Left lobe of liver (tissue), 2 donors: ENCODE measurements around the gene SGPP2. TPM values are rescaled to one million over a fixed set of nuclear protein-coding genes. Genes with fewer than 3 reads are reported as not detected.
"Not testable (repeated sequence)": the region's sequence is repeated elsewhere in the genome, so short reads cannot be mapped to it uniquely, and the experiment has no call there.

Experiments
- ATAC-seq: fragments of 200-7000 bp; cut with Tn5 transposase; one replicate; pipeline ENCODE4 v1.9.1; 2020; ENCODE audit warnings: mild to moderate bottlenecking, moderate library complexity
- DNase-seq: peaks from one replicate; pipeline ENCODE4 v3.0.0-alpha.2; 2020; ENCODE audit warnings: low spot score
- total RNA-seq: library from RNA; stranded (reverse); gene quantifications from one replicate; pipeline ENCODE4 v1.2.1, GENCODE V29; 2021
- donor health status: DM: no; HTN: no; CAD: no; lungs with moderate emphysema.
- donor health status: DM: no; HTN: yes; CAD: no.

Gene SGPP2
- total RNA-seq, 1 donor from 2014 or later: 0.23 TPM

DNA sequence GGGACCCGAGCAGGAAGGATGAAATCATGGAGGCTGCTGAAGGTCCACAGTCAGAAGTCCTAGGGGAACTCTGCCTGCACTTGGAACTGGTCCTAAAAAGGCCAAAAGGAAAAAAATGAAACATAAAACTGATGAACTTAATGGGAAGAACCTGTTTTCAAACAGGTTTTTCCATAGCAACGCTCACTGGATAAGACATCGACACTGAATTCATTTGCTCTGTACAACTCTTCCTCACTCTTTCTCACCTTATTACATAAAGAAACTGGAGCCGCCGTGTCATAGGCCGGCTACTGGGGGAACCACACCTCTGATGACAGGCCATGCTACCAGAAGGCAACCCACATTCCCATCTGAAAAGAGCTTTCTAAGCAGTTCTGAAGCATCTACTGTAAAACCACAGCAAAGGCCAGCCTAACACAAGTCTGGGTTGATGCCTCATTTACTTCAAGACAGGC, 147.9 kb downstream of the SGPP2 start:
- ATAC-seq (no peak), DNase-seq (no peak)

DNA sequence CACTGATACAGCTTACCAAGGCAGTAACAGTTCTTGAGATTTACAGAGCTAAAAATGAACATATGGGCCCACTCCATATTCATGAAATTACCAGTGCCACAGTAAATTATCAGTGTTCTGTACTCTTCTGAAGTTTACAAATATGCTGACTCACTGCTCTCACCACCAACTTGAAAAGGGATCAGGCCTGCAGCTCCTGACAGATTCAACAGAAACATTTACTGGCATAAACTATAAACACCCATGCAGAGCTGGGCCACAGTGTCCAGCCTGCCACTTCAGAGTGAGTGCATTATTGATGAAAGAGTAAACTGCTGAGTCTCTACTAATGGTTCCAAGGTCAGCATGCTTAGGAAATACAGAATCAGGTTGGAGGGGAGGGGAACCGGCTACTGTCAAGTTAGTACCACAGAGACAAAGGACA, 148.4 kb downstream of the SGPP2 start:
- peak; percentile 97 for ATAC-seq

DNA sequence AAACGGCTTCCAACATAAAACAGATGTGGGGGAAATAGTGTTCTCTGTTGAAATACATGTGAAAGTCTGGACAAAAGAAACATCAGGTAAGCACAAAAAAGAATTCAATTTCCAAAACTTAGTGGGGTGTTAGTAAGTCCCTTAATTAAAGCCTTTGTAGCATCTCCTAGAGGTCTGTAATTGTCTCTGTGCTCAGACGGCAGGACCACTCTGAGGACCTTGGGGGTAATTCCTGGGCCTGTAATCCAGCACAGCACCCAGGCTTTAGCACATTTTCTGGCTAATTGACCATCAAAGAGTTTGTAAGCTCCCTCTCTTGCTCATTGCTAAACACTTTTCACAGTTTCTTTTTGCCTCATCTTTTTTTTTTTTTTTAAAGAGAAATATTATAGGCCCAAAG, 151.3 kb downstream of the SGPP2 start:
- DNase-seq (no peak), ATAC-seq (no peak)

More for the DNA sequence above, 148.4 kb downstream of the SGPP2 start:
- peak; percentile 50 for DNase-seq

DNA sequence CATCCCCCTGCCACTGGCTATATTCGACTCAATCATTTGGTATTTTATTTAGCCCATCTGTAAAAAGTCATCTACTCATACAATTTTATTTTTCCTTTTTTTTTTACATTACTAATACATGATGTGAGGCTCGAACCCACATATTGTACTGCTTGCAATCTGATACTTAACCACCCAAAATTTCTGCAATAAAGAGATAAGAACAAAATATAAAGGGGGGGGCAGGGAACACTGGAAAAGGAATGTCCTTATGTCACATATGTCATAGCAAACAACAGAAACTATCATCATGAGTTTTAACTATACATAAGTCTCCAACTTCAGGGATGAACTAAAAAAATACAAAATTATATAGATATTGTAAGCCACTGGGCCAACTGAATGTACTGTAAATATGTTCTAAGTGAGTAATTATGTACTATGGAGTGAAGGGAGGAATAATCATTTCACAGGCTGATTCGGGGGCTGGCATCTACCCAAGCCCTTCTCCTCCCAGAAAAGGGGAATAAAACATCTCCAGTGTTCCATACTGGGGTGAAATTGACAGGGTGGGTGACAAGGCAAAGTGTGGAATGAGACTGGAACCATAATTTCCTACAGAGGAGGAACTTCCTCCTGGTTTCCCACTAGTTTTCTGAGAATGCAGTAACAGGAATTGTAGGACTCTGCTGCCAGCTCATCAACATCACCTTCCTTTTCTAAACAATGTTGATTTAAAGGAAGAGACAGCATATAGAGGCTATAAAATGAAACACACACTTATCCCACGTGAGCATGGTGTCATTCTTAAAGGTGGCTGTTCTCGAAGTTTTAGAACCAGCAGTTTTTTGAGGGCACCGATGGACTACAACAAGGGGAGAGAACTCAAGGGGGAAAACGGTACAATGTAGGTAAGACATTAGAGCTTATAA, 152.1 kb downstream of the SGPP2 start:
- no peak for DNase-seq
- ATAC-seq: no peak

DNA sequence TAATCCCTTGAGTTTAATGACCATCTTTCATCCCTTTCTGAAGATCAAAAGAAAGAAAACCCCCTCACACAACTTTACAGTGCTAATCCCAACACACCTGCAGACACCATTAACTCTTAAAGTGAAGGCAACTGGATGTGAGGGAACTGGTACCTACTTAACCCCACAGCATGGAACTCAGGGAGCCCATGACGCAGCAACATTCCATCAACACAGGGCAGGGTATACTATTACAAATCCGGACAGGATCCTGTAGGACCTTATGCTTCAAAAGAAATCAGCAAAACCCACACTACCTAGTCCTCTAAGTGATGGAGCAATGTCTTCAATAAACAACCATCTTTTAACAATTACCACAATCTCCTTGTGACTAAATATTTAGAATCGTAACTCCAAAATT, 153.0 kb downstream of the SGPP2 start:
- no peak for DNase-seq

DNA sequence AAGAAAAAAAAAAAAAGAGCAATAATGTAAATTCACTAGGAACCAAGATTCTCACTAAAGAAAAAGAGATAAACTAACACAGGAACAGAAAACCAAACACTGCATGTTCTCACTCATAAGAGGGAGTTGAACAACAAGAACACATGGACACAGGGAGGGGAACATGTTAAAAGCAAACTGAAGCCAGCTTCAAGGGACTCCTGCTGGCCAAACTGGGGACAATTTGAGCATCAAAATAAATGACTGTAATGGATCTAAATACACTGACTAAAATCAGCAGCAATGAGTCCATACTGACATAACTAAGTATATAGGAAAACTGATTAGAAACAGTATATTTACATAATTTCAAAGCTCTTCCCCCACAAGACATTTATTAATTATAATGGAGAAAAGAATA, 158.6 kb downstream of the SGPP2 start:
- peak; percentile 32 for ATAC-seq
- DNase-seq: no peak

More for the DNA sequence above, 153.0 kb downstream of the SGPP2 start:
- no peak for ATAC-seq

DNA sequence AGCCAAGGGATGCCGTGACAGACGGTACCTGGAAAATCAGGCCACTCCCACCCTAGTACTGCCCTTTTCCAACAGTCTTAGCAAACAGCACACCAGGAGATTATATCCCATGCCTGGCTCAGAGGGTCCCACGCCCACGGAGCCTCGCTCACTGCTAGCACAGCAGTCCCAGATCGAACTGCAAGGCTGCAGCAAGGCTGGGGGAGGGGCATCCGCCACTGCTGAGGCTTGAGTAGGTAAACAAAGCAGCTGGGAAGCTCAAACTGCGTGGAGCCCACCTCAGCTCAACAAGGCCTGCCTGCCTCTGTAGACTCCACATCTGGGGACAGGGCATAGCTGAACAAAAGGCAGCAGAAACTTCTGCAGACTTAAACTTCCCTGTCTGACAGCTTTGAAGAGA, 160.2 kb downstream of the SGPP2 start:
- ATAC-seq, DNase-seq: not testable (repeated sequence)

DNA sequence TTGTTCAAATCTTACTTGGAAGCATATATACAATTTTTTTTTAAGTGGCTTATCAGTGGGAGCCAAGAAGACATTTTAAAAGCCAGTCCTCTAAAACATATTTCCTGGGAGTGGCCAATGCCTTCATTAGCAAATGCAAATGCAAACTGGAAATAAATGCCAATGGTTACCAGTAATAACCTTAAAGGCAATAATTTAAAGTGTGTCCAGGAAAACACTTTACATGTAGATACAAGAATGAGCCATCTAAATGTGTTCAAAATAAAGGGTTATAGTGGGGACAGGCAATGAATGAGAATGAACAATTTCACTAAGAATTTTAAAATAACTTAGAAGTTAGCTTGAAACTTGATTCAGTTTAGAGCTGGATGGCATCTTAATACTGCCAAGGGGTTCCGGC, 167.3 kb downstream of the SGPP2 start:
- no peak for ATAC-seq
- no peak for DNase-seq

DNA sequence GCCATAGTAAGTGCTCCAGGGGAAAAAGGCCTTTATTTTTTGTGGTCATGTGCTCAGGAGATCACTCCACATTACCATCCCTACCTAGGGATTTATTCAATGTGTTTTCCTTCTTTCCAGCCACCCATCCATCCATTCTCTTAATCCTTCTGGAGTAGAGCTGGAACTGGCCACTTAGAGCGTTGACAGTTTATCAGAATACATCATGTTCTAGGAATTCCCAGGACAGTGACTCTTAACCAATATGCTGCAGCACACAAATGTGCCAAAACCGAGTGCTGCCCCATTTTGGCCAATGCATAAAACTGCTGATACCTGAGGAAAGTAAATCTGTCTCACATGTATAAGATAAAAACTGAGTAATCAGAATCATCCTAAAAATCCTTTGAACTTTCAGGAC, 167.8 kb downstream of the SGPP2 start:
- ATAC-seq: no peak
- no peak for DNase-seq

DNA sequence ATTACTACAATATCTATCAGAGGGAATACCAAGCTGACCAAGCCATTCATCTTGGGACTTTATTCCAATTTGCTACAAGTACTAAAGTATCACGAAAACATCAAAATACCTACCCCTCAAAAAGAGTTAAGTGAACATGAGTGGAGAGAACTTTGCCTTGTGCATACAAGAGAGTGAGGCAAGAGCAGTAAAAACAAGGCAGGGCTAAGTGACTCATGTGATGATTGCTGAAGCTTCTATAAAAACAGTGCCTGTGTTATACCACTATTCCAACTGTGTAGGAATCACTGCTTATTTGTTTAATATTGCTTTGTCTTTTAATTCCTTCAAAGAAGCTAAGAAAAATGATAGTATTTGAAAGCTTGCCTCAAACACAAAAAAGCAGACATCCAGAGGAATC, 170.3 kb downstream of the SGPP2 start:
- DNase-seq: no peak
- peak; percentile 99 for ATAC-seq

DNA sequence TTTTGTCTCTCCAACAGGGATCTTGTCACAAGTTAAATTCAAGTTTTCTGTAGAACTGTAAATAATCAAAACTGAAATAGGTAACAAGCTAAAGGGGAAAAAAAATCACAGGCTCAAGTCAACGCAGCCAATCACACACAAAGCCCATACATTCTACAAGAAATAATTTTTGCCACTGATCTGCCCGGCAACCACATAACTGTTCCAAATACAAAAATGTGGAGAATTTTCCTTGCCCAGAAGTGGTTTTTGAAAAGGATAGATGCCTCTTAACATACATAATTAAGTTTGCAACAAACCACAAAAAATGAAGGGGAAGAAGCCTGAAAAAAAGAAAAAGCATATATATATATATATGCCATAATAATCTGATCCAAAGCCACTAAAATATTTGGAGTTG, 171.2 kb downstream of the SGPP2 start:
- DNase-seq (no peak), ATAC-seq (no peak)

DNA sequence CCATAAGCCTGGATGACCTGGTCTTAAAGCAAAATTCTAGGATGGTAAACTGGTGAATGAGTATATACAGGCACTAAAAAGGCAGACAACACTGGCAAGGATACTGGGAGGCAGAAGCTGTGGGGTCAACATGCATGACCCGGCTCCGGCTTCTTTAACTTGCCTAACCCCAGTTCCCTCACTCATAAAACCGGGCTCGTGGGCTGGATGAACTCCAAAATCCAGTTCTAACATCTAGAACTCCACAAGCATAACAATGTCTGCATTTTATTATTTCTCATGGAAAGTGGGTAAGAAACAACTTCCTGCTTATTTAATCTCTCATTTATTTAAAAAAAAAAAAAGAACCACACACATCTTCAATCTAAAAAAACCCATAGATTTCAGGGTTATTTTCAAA, 174.3 kb downstream of the SGPP2 start:
- no peak for ATAC-seq
- DNase-seq: no peak

DNA sequence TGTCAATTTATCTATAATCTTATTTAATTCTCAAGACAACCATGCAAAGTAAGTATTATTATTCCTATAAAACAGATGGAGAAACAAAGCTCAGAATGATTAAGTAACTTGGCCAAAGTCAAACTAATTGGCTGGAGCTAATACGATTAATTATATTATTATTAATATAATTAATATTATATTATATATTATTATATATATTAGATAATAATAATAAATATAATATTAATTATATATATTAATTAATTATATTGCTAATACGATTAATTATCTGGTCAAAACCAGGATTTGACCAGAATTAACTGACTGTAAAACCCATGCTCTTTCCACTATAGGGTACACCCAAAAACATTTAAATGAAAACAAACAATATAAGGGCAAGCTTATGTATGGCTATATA, 179.2 kb downstream of the SGPP2 start:
- no peak for DNase-seq
- ATAC-seq: no peak

DNA sequence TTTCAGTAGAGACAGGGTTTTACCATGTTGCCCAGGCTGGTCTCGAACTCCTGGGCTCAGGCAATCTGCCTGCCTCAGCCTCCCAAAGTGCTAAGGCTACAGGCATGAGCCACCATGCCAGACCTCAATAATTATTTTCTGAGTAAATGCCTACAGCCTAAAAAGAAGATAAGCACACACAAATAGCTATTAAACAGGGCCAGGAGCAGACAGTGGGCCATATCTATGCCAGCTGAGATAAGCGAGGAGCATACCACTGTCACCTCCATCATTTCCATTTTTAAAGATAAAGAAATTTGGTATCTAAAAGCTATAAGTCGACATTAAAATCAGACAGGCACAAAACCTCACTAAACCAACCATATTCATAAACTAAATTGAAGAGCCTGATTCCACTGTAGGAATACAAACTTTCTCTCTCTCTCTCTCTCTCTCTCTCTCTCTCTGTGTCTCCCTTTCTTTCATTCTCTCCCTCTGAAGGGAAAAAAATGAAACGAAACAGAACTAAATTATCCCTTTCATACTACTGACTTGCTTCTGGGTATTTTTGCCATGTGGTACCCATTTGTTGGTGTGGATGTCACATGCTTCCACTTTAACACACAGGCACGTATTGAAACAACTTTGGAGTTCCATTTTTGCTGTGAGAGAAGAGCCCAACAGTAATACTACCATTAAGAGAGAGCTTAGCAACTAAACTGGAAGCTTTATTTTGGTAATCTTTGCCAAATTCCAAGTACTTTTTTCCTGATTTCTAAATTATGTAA, 180.6 kb downstream of the SGPP2 start:
- ATAC-seq: no peak
- no peak for DNase-seq

DNA sequence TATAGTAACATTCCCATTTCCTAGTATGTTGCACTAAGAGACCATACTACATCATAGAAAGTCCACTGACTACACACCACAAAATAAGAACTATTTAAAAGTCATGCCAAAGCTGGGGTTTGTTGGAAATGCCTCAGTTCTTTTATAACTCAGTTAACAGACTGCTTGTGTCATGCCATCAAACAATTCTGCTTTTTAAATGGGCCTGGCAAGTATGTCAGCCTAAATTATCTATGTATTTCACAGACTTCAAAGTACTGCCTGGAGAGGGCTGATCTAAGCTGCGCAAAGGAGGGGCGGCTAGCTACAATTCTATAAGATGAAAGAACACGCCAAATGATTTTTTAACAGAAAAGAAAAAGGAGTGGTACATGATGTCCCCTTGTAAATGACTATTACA, 182.0 kb downstream of the SGPP2 start:
- no peak for ATAC-seq
- no peak for DNase-seq

DNA sequence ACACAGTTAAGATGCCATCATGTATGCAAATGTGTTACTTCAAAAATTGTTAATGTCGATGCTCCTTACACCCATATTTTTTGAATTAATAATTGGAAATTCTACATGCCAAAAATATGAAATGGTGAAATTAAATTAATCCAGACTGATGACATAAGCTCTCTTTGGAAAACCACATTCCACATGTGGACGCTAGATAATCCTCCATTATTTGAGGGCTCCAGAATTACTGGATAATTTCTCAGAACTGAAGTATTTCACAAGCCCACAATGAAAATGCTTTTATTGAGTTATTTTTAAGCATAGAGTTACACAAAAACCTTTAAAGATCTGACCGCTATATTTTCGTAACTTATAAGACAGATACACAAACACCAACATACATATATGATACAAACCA, 183.7 kb downstream of the SGPP2 start:
- DNase-seq (no peak), ATAC-seq (no peak)

DNA sequence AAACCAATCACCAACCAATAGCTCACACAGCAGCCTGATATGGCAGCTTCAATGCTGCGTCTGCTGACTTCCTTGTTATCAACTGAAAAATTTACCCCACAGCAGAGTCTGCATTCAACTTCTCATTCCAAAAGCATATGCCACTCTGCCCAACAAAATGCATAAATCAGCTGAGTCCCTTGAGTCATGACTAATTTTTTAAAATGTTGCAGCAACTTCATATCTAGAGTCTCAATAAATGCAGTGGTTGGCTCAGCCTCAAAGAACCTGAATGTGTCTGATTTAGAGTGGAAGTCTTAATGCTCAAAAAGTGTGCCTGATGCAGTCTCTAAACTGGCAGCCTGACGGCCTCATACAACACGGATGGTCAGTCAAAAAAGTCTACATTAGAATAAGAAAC, 185.0 kb downstream of the SGPP2 start:
- ATAC-seq (no peak), DNase-seq (no peak)

Other genes with a start within 250 kb of the SGPP2 start
- not detected for gene PAX3, start 125.5 kb upstream of the SGPP2 start, total RNA-seq
- gene FARSB, start 231.5 kb downstream of the SGPP2 start, total RNA-seq: 5.6 TPM
- gene MOGAT1, start 247.1 kb downstream of the SGPP2 start, total RNA-seq: 10.2 TPM